ENCODE data around the gene INPP4B. TPM values are rescaled to one million over a fixed set of nuclear protein-coding genes. Genes with fewer than 3 reads are reported as not detected.

INPP4B gene
- total and polyA plus RNA-seq, 3 donors from 2014 or later, result 23.2 to 64.5 (median 55.2) TPM

DNA sequence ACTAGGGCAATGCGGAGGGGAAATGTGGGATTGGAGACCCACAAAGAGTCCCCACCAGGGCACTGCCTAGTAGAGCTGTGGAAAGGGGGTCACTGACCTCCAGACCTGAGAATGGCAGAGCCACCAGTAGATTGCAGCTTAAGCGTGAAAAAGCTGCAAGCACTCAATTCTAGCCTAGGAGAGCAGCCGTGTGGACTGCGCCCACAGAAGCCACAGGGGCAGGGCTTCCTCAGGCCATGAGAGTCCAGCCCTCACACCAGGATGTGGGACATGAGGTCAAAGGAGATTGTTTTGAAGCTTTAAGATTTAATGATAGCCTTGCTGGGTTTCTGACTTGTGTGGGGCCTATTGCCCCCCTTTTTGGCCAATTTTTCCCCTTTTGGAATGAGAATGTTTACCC is 379.0 kb downstream of the INPP4B start:
- H3K36me3 ChIP-seq (ENCODE audit: low read depth, missing control alignments), result no peaks in the 10 kb centered on the region
- no peak overlapping the region for H3K27ac ChIP-seq
- no peak for TF ChIP-seq POLR2A (IDR thresholded peaks at IDR 0.05)
- TF ChIP-seq, protein P1, sequence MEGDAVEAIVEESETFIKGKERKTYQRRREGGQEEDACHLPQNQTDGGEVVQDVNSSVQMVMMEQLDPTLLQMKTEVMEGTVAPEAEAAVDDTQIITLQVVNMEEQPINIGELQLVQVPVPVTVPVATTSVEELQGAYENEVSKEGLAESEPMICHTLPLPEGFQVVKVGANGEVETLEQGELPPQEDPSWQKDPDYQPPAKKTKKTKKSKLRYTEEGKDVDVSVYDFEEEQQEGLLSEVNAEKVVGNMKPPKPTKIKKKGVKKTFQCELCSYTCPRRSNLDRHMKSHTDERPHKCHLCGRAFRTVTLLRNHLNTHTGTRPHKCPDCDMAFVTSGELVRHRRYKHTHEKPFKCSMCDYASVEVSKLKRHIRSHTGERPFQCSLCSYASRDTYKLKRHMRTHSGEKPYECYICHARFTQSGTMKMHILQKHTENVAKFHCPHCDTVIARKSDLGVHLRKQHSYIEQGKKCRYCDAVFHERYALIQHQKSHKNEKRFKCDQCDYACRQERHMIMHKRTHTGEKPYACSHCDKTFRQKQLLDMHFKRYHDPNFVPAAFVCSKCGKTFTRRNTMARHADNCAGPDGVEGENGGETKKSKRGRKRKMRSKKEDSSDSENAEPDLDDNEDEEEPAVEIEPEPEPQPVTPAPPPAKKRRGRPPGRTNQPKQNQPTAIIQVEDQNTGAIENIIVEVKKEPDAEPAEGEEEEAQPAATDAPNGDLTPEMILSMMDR (IDR thresholded peaks at IDR 0.05), result no peak
- no peaks in the 10 kb centered on the region for H3K9me3 ChIP-seq
- no peak overlapping the region for H3K4me3 ChIP-seq
- intact Hi-C loops (cut with DNase I; ENCODE audit: low total_unique reads), result no loop called here
- DNase-seq, result no peak
- no peaks in the 10 kb centered on the region for H3K27me3 ChIP-seq
- WGBS, 2 donors, result 95 to 100% methylated on average over 4 of the region's 4 CpGs
- H3K4me1 ChIP-seq, result no peaks in the 10 kb centered on the region

DNA sequence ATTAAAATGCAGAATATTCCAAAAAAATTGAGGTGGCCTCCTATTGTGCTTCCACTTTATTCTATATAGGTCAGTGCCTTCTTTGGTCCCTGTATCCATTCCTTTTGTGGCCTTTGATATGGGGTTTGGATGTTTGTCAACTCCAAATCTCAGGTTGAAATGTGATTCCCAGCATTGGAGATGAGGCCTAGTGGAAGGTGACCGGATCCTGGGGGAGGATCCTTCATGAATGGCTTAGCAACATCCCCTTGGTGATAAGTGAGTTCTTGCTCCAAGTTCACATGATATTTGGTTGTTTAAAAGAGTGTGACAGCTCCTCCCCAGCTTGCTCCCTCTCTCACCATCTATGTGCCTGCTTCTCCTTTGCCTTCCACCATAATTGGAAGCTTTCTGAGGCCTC is 380.6 kb downstream of the INPP4B start:
- Histone ChIP-seq H3K27me3 (no peaks in the 10 kb centered on the region), H3K4me3 (no peak overlapping the region), H3K36me3 (ENCODE audit: low read depth, missing control alignments) (no peaks in the 10 kb centered on the region), H3K27ac (no peak overlapping the region), H3K9me3 (no peaks in the 10 kb centered on the region), H3K4me1 (no peaks in the 10 kb centered on the region)
- intact Hi-C loops (cut with DNase I; ENCODE audit: low total_unique reads), result no loop called here
- DNase-seq, result no peak
- 92 to 94% methylated on average over 1 of the region's 1 CpG for WGBS, 2 donors
- TF ChIP-seq, protein P1 (IDR thresholded peaks at IDR 0.05), result no peak
- no peak for TF ChIP-seq POLR2A (IDR thresholded peaks at IDR 0.05)

DNA sequence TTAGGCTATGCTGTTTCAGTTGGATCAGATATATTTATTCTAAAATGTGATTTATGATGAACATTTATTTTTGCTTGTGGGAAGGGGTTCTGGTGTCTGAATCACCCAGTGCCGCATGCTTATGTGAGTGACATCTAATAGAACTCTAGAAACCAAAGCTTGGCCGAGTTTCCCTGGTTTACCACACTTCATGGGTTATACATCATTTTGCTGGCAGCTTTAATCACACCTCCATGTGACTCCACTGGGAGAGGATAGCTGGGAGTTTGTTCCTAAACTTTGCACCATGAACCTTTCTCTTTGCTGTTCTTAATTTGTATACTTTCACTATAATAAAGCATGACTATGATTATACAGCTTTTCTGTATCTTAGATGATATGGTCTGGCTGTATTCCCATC is 382.9 kb downstream of the INPP4B start:
- Histone ChIP-seq H3K36me3 (ENCODE audit: low read depth, missing control alignments) (no peaks in the 10 kb centered on the region), H3K27me3 (no peaks in the 10 kb centered on the region), H3K4me3 (no peak overlapping the region), H3K9me3 (no peaks in the 10 kb centered on the region), H3K4me1 (no peaks in the 10 kb centered on the region), H3K27ac (no peak overlapping the region)
- DNase-seq, result no peak
- TF ChIP-seq POLR2A (IDR thresholded peaks at IDR 0.05), result no peak
- TF ChIP-seq, protein P1 (IDR thresholded peaks at IDR 0.05), result no peak
- intact Hi-C loops (cut with DNase I; ENCODE audit: low total_unique reads), result no loop called here
- 86 to 97% methylated on average over 2 of the region's 2 CpGs for WGBS, 2 donors

DNA sequence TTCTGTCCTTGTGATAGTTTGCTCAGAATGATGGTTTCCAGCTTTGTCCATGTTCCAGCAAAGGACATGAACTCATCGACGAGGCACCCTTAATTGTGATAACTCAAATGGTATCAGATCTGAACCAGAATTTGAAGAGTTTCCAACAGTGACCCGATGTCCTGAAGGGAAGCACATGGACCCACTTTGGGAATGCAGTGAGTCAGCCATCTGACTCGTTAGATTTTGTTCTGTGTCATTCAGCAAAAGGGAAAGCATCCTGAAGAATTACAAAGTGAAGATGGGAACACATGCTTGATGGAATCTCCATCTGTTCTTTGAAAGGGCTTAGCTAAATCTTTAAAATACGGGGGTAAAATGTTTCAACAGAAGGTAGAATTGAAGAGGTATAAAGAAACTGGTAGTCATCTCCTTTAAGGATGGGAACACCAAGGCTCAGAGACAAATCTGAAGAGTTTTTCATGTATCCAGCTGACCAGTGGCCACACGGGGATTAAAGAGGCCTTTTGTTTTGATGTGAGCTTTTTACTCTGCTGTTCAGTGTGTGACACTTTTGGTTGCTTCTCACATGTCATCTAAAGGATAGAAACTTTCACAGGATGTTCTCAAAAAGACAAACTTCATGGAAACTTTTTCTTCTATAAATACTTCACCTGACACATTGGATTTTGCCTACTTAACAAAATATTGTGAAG is 393.8 kb downstream of the INPP4B start:
- intact Hi-C loops (cut with DNase I; ENCODE audit: low total_unique reads), result no loop called here
- WGBS, 2 donors, result 79 to 91% methylated on average over 6 of the region's 6 CpGs
- Histone ChIP-seq H3K4me3 (no peak overlapping the region), H3K9me3 (no peaks in the 10 kb centered on the region), H3K36me3 (ENCODE audit: low read depth, missing control alignments) (no peaks in the 10 kb centered on the region), H3K27me3 (no peaks in the 10 kb centered on the region), H3K4me1 (no peaks in the 10 kb centered on the region), H3K27ac (no peak overlapping the region)
- no peak for DNase-seq
- TF ChIP-seq, protein P1 (IDR thresholded peaks at IDR 0.05), result no peak
- no peak for TF ChIP-seq POLR2A (IDR thresholded peaks at IDR 0.05)

DNA sequence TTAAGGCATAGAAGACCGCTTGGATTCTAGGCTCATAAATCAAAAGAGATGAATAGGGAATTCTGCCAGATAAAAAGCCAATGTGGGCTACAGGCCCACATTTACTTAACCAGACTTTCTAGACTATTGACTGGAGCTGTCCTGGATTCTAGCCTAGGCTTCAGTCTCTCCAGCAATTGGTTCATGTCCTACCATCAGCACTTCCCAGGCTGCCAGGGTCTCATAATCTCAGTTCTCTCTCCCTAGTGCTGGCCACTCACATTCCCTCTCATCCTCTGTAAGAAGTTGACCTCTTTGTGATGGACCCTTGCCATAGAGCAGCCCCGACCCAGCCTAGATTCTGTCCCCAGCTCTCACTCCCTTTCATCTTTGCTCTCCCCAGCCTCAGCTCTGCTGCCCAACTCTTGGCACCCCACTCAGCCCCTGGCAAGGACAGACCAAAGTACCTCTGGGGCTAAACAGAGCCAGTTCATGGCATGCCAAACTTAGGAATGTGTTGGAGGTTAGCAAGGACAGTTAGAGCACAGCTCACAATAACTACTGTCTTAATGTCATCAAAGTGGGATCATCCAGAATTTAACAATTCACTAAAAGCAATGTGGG is 396.2 kb downstream of the INPP4B start:
- Histone ChIP-seq H3K36me3 (ENCODE audit: low read depth, missing control alignments) (no peaks in the 10 kb centered on the region), H3K4me3 (no peak overlapping the region), H3K9me3 (no peaks in the 10 kb centered on the region), H3K27me3 (no peaks in the 10 kb centered on the region), H3K4me1 (no peaks in the 10 kb centered on the region), H3K27ac (no peak overlapping the region)
- 87 to 95% methylated on average over 2 of the region's 2 CpGs for WGBS, 2 donors
- TF ChIP-seq POLR2A (IDR thresholded peaks at IDR 0.05), result no peak
- TF ChIP-seq, protein P1 (IDR thresholded peaks at IDR 0.05), result no peak
- DNase-seq, result no peak
- intact Hi-C loops (cut with DNase I; ENCODE audit: low total_unique reads), result no loop called here

Data from testis (tissue), 3 donors.